GM12878 (cell line): ENCODE measurements around the gene NEAT1. TPM values are rescaled to one million over a fixed set of nuclear protein-coding genes. Genes with fewer than 3 reads are reported as not detected.

ENCODE experiments used
- ATAC-seq: fragments of 200-7000 bp; cut with Tn5 transposase; 3 replicates; pipeline ENCODE4 v1.9.1; 2020; ENCODE audit warnings: mild to moderate bottlenecking, moderate library complexity
- BruUV-seq: library from RNA; stranded (reverse); fragments of 400-500 nt; replicated peaks from 2 replicates; lab custom pipeline; 2021; lab: Mats Ljungman, UMichigan
- CTCF ChIA-PET: fragments of 300-600 bp; sonication (Branson Sonifier 250); formaldehyde crosslinking; extraction: SDS; loops from one replicate; lab custom pipeline; 2021; ENCODE audit warnings: inconsistent platforms; lab: Yijun Ruan, JAX
- POLR2A ChIA-PET: fragments of 350-600 bp; formaldehyde crosslinking; extraction: SDS; loops from one replicate; lab custom pipeline; 2021; ENCODE audit warnings: inconsistent platforms; lab: Charles Lee
- RAD21 ChIA-PET: fragments of 300-600 bp; sonication (Branson Sonifier 250); formaldehyde crosslinking; loops from one replicate; lab custom pipeline; 2023; ENCODE audit warnings: antibody characterized with exemption; ENCODE audit not compliant: unreplicated experiment; lab: Charles Lee
- SMC1A ChIA-PET: fragments of 300-600 bp; sonication (Branson Sonifier 250); formaldehyde crosslinking; loops from one replicate; lab custom pipeline; 2023; ENCODE audit not compliant: unreplicated experiment, uncharacterized antibody; lab: Charles Lee
- DNase-seq: peaks from one replicate; pipeline ENCODE4 v3.0.0-alpha.2; 2011; ENCODE audit warnings: low read depth, low spot score
- FAIRE-seq: peaks from 3 replicates; lab custom pipeline; 2011; peaks lifted over from hg19 to GRCh38; lab: Jason Lieb, UNC
- H2AFZ ChIP-seq: 2 replicates; pipeline ENCODE4 v1.6.0; 2011; ENCODE audit warnings: low read depth, low read length, control low read depth; ENCODE audit not compliant: control insufficient read depth
- H3K27ac ChIP-seq: 2 replicates; pipeline ENCODE4 v1.5.1; 2011; ENCODE audit warnings: control low read depth; ENCODE audit not compliant: control insufficient read depth, insufficient read depth
- H3K27me3 ChIP-seq, 2 experiments: replicated peaks in 1 of 2; 2 replicates each; pipeline versions ENCODE4 v1.6.0 to v1.6.1; 2011; ENCODE audit warnings: low read length in 1 of 2; ENCODE audit not compliant: control insufficient read depth in 2 of 2, insufficient read depth in 2 of 2
- H3K36me3 ChIP-seq, 2 experiments: 2 replicates each; pipeline ENCODE4 v1.5.1; 2011; ENCODE audit warnings: low read length in 1 of 2; ENCODE audit not compliant: control insufficient read depth in 2 of 2, insufficient read depth in 2 of 2
- H3K4me1 ChIP-seq: 2 replicates; pipeline ENCODE4 v1.6.1; 2011; ENCODE audit warnings: mild to moderate bottlenecking, low read length, moderate library complexity, mixed read lengths; ENCODE audit not compliant: control insufficient read depth, insufficient read depth
- H3K4me2 ChIP-seq: 2 replicates; pipeline ENCODE4 v1.6.0; 2011; ENCODE audit warnings: control low read depth; ENCODE audit not compliant: control insufficient read depth, insufficient read depth
- H3K4me3 ChIP-seq: fragments of 200-600 bp; sonication (generic); 2 replicates; pipeline ENCODE4 v1.5.1; 2016
- H3K79me2 ChIP-seq: 2 replicates; pipeline ENCODE4 v1.6.0; 2011; ENCODE audit warnings: low read length; ENCODE audit not compliant: control insufficient read depth, insufficient read depth
- H3K9ac ChIP-seq: 2 replicates; pipeline ENCODE4 v1.8.0; 2011; ENCODE audit warnings: low read length, control low read depth, mixed read lengths; ENCODE audit not compliant: control insufficient read depth, insufficient read depth
- H3K9me3 ChIP-seq: replicated peaks from 3 replicates; pipeline ENCODE4 v1.5.1; 2011; ENCODE audit warnings: mild to moderate bottlenecking, low read length; ENCODE audit not compliant: control insufficient read depth, insufficient read depth
- H4K20me1 ChIP-seq: 2 replicates; pipeline ENCODE4 v1.6.0; 2011; ENCODE audit not compliant: control insufficient read depth, insufficient read depth
- ATF3 ChIP-seq: IDR thresholded peaks from 2 replicates; pipeline ENCODE4 v1.6.1; 2011; ENCODE audit warnings: low read depth, mild to moderate bottlenecking, low read length, moderate library complexity, borderline replicate concordance; ENCODE audit errors: extremely low read depth
- BHLHE40 ChIP-seq, 2 experiments: fragments of 450-650 bp in 1 of 2; IDR thresholded peaks; 2 replicates each; pipeline ENCODE4 v1.6.1; 2011 to 2017; ENCODE audit warnings: low read depth in 2 of 2, borderline replicate concordance in 1 of 2, improper control_type of control experiment in 1 of 2, low read length in 1 of 2, mild to moderate bottlenecking in 1 of 2
- CEBPB ChIP-seq, 2 experiments: fragments of 150-350 bp in 1 of 2; IDR thresholded peaks; 2 replicates each; pipeline ENCODE4 v1.6.1; 2012 to 2014; ENCODE audit warnings: low read depth in 2 of 2, low read length in 2 of 2, borderline replicate concordance in 1 of 2, inconsistent platforms in 1 of 2
- E4F1 ChIP-seq: fragments of 450-650 bp; IDR thresholded peaks from 2 replicates; pipeline ENCODE4 v1.6.1; 2018; ENCODE audit warnings: borderline replicate concordance, mild to moderate bottlenecking; ENCODE audit not compliant: partially characterized antibody
- HDAC6 ChIP-seq: fragments of 200-600 bp; sonication (generic); IDR thresholded peaks from one replicate; pipeline ENCODE4 v1.8.0; 2017; ENCODE audit warnings: antibody characterized with exemption; ENCODE audit not compliant: unreplicated experiment
- IRF5 ChIP-seq: fragments of 450-650 bp; IDR thresholded peaks from 2 replicates; pipeline ENCODE4 v1.6.1; 2017; ENCODE audit warnings: borderline replicate concordance
- MAX ChIP-seq: IDR thresholded peaks from 2 replicates; pipeline ENCODE4 v1.6.1; 2012; ENCODE audit warnings: low read depth, low read length, improper control_type of control experiment
- MYB ChIP-seq: fragments of 150-350 bp; IDR thresholded peaks from 2 replicates; pipeline ENCODE4 v1.6.1; 2014; ENCODE audit warnings: mild to moderate bottlenecking, low read depth, low read length, borderline replicate concordance
- NR2C1 ChIP-seq: fragments of 450-650 bp; IDR thresholded peaks from 2 replicates; pipeline ENCODE4 v1.6.1; 2017; ENCODE audit warnings: antibody characterized with exemption, mild to moderate bottlenecking, moderate library complexity
- RB1 ChIP-seq: fragments of 450-650 bp; formaldehyde crosslinking; IDR thresholded peaks from 2 replicates; pipeline ENCODE4 v1.6.1; 2017; ENCODE audit warnings: mild to moderate bottlenecking, borderline replicate concordance
- RBBP5 ChIP-seq: fragments of 200-600 bp; sonication (generic); conservative IDR thresholded peaks from 2 replicates; pipeline ENCODE4 v1.6.1; 2016
- TCF7 ChIP-seq: IDR thresholded peaks from 2 replicates; pipeline ENCODE4 v1.6.1; 2014; ENCODE audit warnings: antibody characterized with exemption, borderline replicate concordance
- ZNF592 ChIP-seq: fragments of 450-650 bp; IDR thresholded peaks from 2 replicates; pipeline ENCODE4 v1.6.1; 2017; ENCODE audit warnings: mild to moderate bottlenecking, moderate library complexity
- ZSCAN29 ChIP-seq: fragments of 450-650 bp; IDR thresholded peaks from 2 replicates; pipeline ENCODE4 v1.6.1; 2017; ENCODE audit warnings: mild to moderate bottlenecking, moderate library complexity
- WGBS: methylation state at CpG from one replicate; pipeline ENCODE4 v1.1.6; 2016; ENCODE audit warnings: low lambda C conversion rate; ENCODE audit not compliant: insufficient replicate concordance, insufficient coverage; ENCODE audit errors: missing lambda C conversion rate; 5-methylcytosine and 5-hydroxymethylcytosine counted together
- in situ Hi-C: fragments of 300-500 bp; cut with MboI; formaldehyde crosslinking; loops from 9 replicates; pipeline ENCODE4 v1.14.3; 2018; ENCODE audit warnings: mixed read lengths
- intact Hi-C: fragments of 100-400 bp; cut with micrococcal nuclease; formaldehyde crosslinking; loops from one replicate; pipeline ENCODE4 v1.14.2; 2022; ENCODE audit not compliant: unreplicated experiment
- polyA plus RNA-seq, 11 experiments: library from polyadenylated mRNA; depleted of rRNA in 4 of 11; unstranded in 6 of 11; stranded (reverse) in 5 of 11; fragments of >200 nt; fragmentation: Nextera tagmentation in 4 of 11; fragmentation: Illumina TruSeq in 1 of 11; extraction: Ambion mirVana in 4 of 11; extraction: Trizol in 1 of 11; gene quantifications; 1 replicate in 1 of 11; 2 replicates in 10 of 11; pipeline versions ENCODE4 v1.2.1 to v1.2.3, GENCODE V29; 2011 to 2016; ENCODE audit warnings: inconsistent platforms in 2 of 11, missing spikeins in 2 of 11, low read depth in 1 of 11
- total RNA-seq, 4 experiments: library from RNA; depleted of rRNA in 3 of 4; stranded (reverse); fragments of >200 nt in 3 of 4; fragmentation: Illumina TruSeq in 1 of 4; extraction: Trizol in 1 of 4; gene quantifications; 2 replicates each; pipeline versions ENCODE4 v1.2.1 to v1.2.3, GENCODE V29; 2013 to 2021

The NEAT1 gene
- total and polyA plus RNA-seq, 10 of the 15 experiments (the other 5 are each of a cell fraction or from before 2014, with no cell fraction given) = 13.6 to 328 (median 69.4) TPM

- no peak for FAIRE-seq
- H3K9me3 ChIP-seq = no peaks in the 10 kb centered on the region
- no peak overlapping the region for H3K4me2 ChIP-seq
- no TSS peak for BruUV-seq
- ChIA-PET SMC1A (interaction anchor here (0.8 kb wide), 1 partner anchor 135 kb away, joined by 3 read pairs; no protein-coding TSS in a partner anchor), POLR2A (interaction anchor here (0.6 to 1.3 kb wide), 3 partner anchors 23 to 134 kb away, joined by 3 to 8 read pairs (median 3); no protein-coding TSS in a partner anchor), RAD21 (no interaction called here), CTCF (interaction anchor here (1.0 to 1.4 kb wide), 2 partner anchors 27 to 30 kb away, joined by 3 to 4 read pairs; no protein-coding TSS in a partner anchor)
- in situ Hi-C loops = no loop called here
- 93% methylated on average over 16 of the region's 16 CpGs for WGBS
- no peaks in the 10 kb centered on the region for H3K27me3 ChIP-seq
- peaks cover 0 to 3% of the 10 kb centered on the region in 2 experiments; a peak in 2 of 4 replicates for H3K36me3 ChIP-seq
- ATAC-seq = no peak
- no peaks in the 10 kb centered on the region for H4K20me1 ChIP-seq
- peaks cover 26% of the 10 kb centered on the region for H3K4me1 ChIP-seq
- H3K4me3 ChIP-seq = no peak overlapping the region
- no peak overlapping the region for H2AFZ ChIP-seq
- H3K27ac ChIP-seq = no peak overlapping the region
- no peak overlapping the region for H3K9ac ChIP-seq
- intact Hi-C loops = no loop called here
- no peak for TF ChIP-seq CEBPB (IDR thresholded peaks at IDR 0.05; ENCODE audit: borderline replicate concordance in 1 of 2, low read depth in 2 of 2, low read length in 2 of 2)
- no peak for TF ChIP-seq RBBP5
- TF ChIP-seq IRF5 = no peak
- no peak for TF ChIP-seq MYB
- no peak for TF ChIP-seq NR2C1
- no peak for TF ChIP-seq ZNF592
- no peak for TF ChIP-seq ATF3
- no peak for TF ChIP-seq BHLHE40 (IDR thresholded peaks at IDR 0.05; ENCODE audit: borderline replicate concordance in 1 of 2, low read depth in 2 of 2, low read length in 1 of 2)
- no peak for TF ChIP-seq ZSCAN29
- no peak for TF ChIP-seq HDAC6
- no peak for TF ChIP-seq RB1
- no peak for TF ChIP-seq TCF7
- TF ChIP-seq E4F1 = no peak
- TF ChIP-seq MAX = no peak
- no peak for DNase-seq
- H3K79me2 ChIP-seq = peaks cover 10% of the 10 kb centered on the region
Observed at GRCh38 chr11:65376138-65376713, 46.4 kb upstream of the NEAT1 start.
